ENCODE measurements around the gene IL18.
"Not testable (repeated sequence)": the region's sequence is repeated elsewhere in the genome, so short reads cannot be mapped to it uniquely, and the experiment has no call there.

IL18 gene

GRCh38 chr11:112167145-112167544 is 3.3 kb upstream of the IL18 start, which contains the start of gene TEX12:
TEX12 (plus strand) TSS chr11:112167372; CDS start chr11:112169269, 1,897 bp downstream.
- no peak for DNase-seq (ENCODE audit: low spot score)

DNA sequence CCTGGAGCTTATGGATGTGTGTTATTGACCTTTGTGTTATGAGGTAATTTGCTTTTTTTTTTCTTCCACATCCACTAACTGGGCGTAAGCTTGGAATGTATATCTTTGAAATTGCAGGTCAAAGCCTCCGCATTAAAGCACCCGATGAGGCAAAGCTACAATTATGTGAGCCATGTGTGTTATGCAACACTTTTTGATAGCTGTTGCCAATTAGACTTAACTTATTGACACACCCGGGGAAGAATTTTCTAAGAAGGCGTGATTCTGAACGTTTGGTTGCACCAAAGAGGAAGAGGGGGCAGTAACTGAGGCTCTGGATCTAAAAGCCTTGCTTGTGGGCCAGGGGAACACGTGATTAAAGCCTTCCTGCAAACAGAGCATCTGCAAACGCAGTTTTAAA is 2.7 kb upstream of the IL18 start:
- DNase-seq (ENCODE audit: low spot score): no peak

DNA sequence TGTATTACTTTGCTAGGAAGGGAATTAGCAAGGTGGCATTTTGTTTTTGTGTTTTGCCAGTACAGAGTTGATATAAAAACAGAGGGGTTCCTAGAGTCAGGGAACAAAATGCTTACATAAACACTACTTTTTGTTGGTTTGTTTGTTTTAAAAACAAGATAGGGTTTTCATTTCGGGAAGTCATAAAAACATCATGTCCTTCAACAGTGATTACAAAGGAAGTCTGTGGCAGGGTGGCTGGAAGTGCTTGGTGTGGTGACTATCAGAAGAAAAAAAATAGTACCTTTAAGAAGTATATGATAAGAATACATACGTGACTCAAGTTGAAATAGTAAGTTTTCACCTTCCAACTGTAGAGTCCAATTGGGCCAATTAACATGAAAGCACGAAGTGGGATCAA is 1.2 kb upstream of the IL18 start:
- no peak for DNase-seq (ENCODE audit: low spot score)

- no peak for DNase-seq (ENCODE audit: low spot score)
These were observed 940 bp downstream of the IL18 start for GRCh38 chr11:112162761-112163546.

GRCh38 chr11:112162200-112162599 is 1.7 kb downstream of the IL18 start:
- DNase-seq (ENCODE audit: low spot score): not testable (repeated sequence)

DNA sequence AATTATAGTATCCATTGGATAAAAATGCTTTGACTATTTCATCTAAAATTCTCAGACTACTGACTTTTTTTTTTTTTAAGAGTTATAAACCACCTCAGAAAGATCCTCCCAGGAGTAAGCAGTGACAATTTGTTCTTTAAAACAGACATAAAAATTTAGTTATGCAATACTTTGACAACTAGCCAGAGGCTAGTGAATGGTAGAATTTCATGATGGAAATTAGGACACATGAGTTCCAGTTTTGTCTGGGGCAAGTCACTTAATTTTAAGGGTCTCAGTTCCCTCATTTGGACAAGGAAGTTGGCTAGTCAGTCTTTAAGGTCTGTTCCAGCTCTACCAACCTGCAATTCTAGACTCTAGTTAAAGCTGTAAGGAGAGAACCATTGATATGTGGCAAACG is 2.9 kb downstream of the IL18 start:
- DNase-seq (ENCODE audit: low spot score): no peak

- DNase-seq (ENCODE audit: low spot score): no peak
These were observed 3.6 kb downstream of the IL18 start for GRCh38 chr11:112160091-112160848.

DNA sequence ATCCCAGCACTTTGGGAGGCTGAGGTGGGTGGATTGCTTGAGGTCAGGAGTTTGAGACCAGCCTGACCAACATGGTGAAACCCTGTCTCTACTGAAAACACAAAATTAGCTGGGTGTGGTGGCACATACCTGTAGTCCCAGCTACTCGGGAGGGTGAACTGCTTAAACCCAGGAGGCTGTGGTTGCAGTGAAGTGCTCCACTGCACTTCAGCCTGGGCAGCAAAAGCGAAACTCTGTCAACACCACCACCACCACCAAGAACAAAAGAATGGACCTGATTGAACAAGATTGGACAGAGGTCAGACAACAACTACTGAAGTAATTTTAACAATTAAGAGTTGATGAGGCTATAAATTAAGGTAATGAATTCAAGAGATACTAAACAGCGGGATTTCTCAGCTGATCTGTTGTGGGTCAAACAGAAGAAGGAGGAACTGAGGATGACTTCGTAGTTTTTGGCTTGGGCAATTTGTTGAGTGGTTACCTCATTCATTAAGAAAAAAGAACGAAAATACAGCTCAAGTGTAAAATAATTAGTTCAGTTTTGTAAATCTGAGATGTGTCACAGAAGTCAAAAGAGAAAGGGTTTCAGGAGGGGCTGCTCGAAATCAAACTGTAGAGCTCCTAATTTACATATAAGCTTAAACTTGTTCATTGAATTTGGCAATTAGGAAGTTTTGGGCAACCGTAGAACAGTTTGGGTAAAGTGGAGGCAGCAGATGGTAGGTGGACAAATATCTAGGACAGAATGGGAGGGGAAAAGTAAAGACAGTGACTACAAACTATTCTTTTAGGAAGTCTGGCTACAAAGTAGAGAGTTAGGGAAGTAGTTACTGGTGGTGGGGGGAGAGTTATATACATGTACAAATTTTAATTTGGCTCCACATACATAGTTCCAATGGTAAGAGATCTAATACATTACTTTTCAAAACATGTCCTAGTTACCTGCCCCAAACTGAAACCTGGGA is 4.5 kb downstream of the IL18 start:
- DNase-seq (ENCODE audit: low spot score): no peak

DNA sequence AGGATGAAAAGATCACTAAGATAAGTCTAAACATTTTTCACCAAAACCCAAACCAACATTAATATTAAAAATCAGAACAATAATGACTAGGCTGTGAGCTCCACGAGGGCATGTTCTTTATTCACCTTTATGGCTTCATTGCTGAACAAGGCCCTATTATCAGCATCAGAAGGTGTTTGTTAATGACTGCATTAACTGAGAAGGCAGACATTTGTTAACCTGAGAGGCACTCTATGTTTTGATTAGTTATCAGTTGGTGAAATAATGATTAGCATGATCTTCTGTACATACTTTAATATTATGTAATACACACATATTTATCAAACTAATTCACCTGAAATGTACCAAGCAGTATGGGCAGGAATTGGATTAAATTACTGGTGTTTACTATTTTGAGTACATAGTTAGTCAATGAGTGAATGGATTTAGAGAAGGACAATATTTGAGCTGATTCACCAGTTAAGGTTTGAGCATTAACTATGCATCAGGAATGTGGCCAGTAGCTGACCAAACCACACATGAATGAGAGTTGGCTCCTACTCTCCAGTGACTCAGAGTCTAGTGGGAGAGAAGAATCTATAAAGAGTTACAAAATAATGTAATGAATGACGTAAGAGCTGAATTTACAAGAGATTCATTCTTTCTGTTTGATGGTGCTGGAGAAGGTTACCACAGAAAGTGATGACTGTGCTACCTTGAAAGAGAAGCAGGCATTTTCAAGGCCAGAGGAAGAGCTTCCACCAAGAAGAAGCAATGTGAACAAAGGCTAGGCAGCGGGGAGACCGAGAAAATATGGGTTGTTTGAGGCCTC is 6.7 kb downstream of the IL18 start:
- DNase-seq (ENCODE audit: low spot score): no peak

DNA sequence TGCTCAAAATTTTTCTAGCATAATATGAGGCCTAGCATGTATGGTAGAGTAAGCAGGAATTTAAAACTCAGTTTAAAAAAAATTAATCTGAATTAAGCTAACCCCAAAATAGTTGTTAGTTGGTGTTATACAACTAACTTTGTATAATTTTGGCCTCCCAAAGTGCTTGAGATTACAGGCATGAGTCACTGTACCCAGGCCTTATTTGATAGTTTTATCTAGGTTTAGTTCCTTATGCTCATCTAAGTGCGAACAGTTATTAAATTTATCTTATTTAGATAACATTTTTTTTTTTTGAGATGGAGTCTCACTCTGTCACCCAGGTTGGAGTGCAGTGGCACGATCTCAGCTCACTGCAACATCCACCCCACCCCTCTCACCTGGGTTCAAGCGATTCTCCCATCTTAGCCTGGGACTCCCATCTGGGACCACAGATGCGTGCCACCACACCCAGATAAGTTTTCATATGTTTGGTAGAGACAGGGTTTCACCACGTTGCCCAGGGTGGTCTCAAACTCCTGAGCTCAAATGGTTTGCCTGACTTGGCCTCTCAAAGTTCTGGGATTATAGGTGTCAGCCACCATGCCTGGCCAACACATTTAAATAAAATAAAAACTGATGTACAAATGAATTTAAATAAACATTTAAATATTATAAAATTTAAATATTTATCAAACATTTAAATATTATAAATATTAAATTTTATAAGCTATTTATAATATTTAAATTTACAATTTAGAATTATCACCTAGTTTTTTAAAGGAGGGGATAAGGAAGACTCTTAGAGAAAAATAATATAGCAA is 7.5 kb downstream of the IL18 start:
- DNase-seq (ENCODE audit: low spot score): no peak

DNA sequence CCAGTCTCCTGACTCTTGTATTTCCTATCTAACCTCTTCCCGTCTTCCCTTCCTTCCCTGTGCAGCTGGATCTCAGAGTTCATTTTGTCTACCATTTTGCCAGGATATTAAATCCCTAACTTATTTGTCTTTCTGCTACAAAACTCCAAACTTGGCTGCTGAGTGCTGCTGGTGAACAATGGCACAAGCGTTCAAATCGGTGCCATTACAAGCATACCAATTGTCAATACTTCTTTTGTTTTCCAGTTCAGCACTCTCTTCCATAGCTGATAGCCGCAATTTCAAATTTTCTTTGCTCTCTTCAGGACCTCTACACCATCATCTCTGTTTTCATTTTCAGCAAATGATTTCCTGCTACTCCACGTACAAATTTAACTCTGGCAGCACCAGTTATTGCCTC is 13.4 kb downstream of the IL18 start:
- no peak for DNase-seq (ENCODE audit: low spot score)

DNA sequence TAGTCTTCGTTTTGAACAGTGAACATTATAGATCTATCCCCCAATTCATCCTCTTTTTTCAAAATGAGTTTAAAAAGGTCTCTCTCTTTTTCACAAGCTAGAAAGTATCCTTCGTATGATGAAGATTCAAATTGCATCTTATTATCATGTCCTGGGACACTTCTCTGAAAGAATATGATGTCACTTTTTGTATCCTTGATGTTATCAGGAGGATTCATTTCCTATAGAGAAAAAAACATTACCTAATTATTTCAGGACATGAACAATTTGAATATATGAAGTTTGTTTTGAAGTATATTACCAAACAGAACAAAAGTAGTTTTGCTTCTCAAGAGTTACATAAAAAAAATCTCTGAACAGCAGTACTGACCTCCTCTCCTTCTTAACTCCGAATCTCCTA is 20.3 kb downstream of the IL18 start:
- no peak for DNase-seq (ENCODE audit: low spot score)

DNA sequence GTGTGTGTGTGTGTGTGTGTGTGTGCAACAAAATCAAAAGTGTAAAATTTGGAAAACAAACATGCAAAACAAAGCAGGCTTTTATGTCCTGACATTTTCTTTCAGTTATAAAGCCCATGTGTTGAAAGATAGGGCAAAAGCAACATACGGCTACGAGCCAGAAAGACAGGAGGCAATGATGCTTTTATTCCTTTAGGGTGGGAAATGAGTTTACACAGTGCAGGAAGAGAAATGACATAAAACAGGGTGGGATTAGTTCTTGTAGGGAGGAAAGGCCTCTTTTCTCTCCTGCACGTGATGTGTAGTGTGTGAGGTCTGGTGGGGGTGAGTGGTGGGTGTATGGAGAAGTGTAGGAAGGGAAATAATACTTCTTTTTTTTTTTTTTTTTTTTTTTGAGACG is 29.4 kb downstream of the IL18 start:
- no peak for DNase-seq (ENCODE audit: low spot score)

GRCh38 chr11:112132737-112133136 is 31.2 kb downstream of the IL18 start:
- no peak for DNase-seq (ENCODE audit: low spot score)

DNA sequence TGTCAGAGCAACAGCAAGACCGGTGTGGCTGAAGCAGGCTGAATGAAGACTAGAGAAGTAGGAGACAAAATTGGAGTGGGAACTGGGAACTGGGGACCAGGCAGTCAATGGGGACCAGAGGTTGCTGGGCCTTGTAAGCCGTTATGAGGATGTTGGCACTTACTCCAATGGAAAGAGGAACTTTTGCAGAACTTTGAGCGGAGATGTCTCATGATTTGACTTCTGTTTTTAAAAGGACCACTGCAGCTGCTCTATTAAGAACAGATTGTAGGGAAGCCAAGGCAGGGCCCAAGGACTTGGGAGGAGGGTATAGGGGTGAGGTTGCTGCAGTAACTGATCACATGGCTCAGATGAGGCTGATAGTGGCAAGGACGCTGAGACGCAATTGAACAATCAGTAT is 34.2 kb downstream of the IL18 start:
- DNase-seq (ENCODE audit: low spot score): no peak

- DNase-seq (ENCODE audit: low spot score): no peak
These were observed 35.3 kb downstream of the IL18 start for GRCh38 chr11:112128483-112129121.

GRCh38 chr11:112127056-112127455 is 36.8 kb downstream of the IL18 start:
- no peak for DNase-seq (ENCODE audit: low spot score)

GRCh38 chr11:112123129-112123528 is 40.8 kb downstream of the IL18 start:
- DNase-seq (ENCODE audit: low spot score): no peak

- DNase-seq (ENCODE audit: low spot score): no peak
These were observed 41.8 kb downstream of the IL18 start for GRCh38 chr11:112121981-112122615.

DNA sequence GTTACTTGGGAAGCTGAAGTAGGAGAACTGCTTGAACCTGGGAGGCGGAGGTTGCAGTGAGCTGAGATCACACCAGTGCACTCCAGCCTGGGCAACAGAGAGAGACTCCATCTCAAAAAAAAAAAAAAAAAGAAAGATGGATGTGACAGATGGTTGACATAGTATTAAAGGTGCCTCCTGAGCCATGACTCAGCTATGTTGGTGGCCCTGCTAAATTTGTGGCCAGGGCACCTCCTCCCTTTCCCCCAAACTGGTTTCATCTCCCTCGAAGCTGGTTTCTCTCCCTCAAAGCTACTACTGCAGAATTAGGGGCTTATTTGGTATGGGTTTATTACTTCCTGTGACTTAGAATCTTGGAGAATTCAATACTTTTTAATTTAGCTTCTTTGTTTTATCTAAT is 45.7 kb downstream of the IL18 start:
- DNase-seq (ENCODE audit: low spot score): no peak

Measured in ecto neural progenitor cell (in vitro differentiated cells).